ENCODE data around the gene WASHC2C.
"Not testable (repeated sequence)": the region's sequence is repeated elsewhere in the genome, so short reads cannot be mapped to it uniquely, and the experiment has no call there.

- TF ChIP-seq POLR2AphosphoS5 (IDR thresholded peaks at IDR 0.05; ENCODE audit: borderline replicate concordance, low read depth, low read length); EZH2 (IDR thresholded peaks at IDR 0.05); FOXP2 (optimal IDR thresholded peaks at IDR 0.05; ENCODE audit: control extremely low read depth, extremely low read length, insufficient read depth): not testable (repeated sequence)
Observed at GRCh38 chr10:45755083-45755482, 28.0 kb downstream of the WASHC2C start.

All from SK-N-MC (cell line).